ENCODE measurements around the gene SLC35A2.

The SLC35A2 gene

DNA sequence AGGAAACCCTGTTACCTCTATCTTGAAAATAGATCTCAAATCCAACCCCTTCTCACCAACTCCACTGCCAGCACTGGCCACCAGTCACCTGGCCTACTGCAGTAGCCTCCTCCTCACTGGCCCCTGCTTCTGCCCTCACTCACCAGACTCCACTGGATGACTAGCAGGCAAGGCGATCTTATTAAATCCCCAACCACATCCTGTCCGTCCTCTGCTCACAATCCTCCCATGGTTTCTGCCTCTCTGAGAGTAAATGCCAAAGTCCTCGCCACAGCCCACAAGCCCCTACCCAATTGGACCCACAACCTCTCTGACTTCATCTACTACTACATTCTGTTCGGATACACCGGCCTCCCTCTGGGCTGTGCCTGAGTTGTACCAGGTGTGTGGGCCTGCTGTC is 12.8 kb upstream of the SLC35A2 start:
- no peak overlapping the region for H3K4me2 ChIP-seq (ENCODE audit: insufficient read depth, low read length, poor library complexity, severe bottlenecking)
- H3K4me3 ChIP-seq (ENCODE audit: low read length in 2 of 2), result no peak overlapping the region
- H2BK5ac ChIP-seq (ENCODE audit: low read length), result no peak overlapping the region
- H3K79me1 ChIP-seq (ENCODE audit: low read depth, low read length), result peaks cover 4% of the 10 kb centered on the region
- H3K27me3 ChIP-seq (ENCODE audit: control insufficient read depth in 3 of 3, insufficient read depth in 3 of 3, low read depth in 1 of 3, low read length in 3 of 3), result no peaks in the 10 kb centered on the region
- H3K36me3 ChIP-seq (replicated peaks in 1 of 2; ENCODE audit: control insufficient read depth in 2 of 2, insufficient read depth in 2 of 2, low read length in 2 of 2), result peaks cover 25 to 44% of the 10 kb centered on the region in 2 donors
- H3K27ac ChIP-seq (replicated peaks; ENCODE audit: low read length), result no peak overlapping the region
- no peak overlapping the region for H2AFZ ChIP-seq (ENCODE audit: low read length)
- no peak overlapping the region for H3K9ac ChIP-seq (ENCODE audit: low read depth, low read length, poor library complexity)
- H3K14ac ChIP-seq (ENCODE audit: low read length), result no peak overlapping the region
- H3K4ac ChIP-seq (ENCODE audit: low read length), result no peak overlapping the region
- H2BK120ac ChIP-seq (ENCODE audit: low read depth, low read length), result no peak overlapping the region
- H3K4me1 ChIP-seq (ENCODE audit: control insufficient read depth in 2 of 2, insufficient read depth in 1 of 2, low read depth in 1 of 2, low read length in 2 of 2), result peaks cover 6 to 14% of the 10 kb centered on the region in 2 donors
- no peak overlapping the region for H3K18ac ChIP-seq (ENCODE audit: low read length)
- no peak for DNase-seq (ENCODE audit: low spot score)
- no peak overlapping the region for H3K23ac ChIP-seq (ENCODE audit: low read depth, low read length, poor library complexity)
- no peak overlapping the region for H2AK5ac ChIP-seq (ENCODE audit: low read depth, low read length)
- no peak overlapping the region for H4K91ac ChIP-seq (ENCODE audit: low read depth, low read length, poor library complexity)
- no CpG with 5 or more reads among the region's 5 CpGs for WGBS, 2 donors (ENCODE audit: extremely low coverage in 2 of 2, insufficient read length in 2 of 2, insufficient replicate concordance in 1 of 2)
- H4K8ac ChIP-seq (ENCODE audit: low read depth, low read length), result no peak overlapping the region
- no peak overlapping the region for H2BK12ac ChIP-seq (ENCODE audit: low read length)
- H3K9me3 ChIP-seq (replicated peaks in 1 of 2; ENCODE audit: control insufficient read depth in 2 of 2, insufficient read depth in 1 of 2, low read depth in 1 of 2, low read length in 2 of 2), result no peaks in the 10 kb centered on the region
- H2BK15ac ChIP-seq (ENCODE audit: low read length), result no peak overlapping the region

DNA sequence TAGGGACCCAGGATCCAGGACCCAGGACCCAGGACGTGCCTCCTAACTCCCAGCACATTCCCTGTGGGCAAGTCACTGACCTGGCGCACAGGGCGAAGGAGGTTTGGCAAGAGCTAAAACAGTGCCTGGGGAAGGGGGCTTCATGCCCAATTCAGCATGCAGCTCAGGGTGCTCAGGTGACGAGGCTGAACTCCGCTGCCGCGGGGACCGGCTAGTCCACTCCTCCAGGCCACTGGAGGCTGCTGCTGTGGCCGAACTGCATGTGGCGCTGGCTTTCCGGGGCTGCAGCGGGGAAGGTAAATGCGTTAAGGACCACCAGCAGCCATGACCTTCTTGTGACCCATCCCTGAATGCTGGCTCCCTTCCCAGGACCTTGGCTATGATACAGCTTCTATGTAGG is 12.3 kb upstream of the SLC35A2 start:
- H2AK5ac ChIP-seq (ENCODE audit: low read depth, low read length), result no peak overlapping the region
- no peak overlapping the region for H3K23ac ChIP-seq (ENCODE audit: low read depth, low read length, poor library complexity)
- no peaks in the 10 kb centered on the region for H3K27me3 ChIP-seq (ENCODE audit: control insufficient read depth in 3 of 3, insufficient read depth in 3 of 3, low read depth in 1 of 3, low read length in 3 of 3)
- no peak overlapping the region for H3K4me2 ChIP-seq (ENCODE audit: insufficient read depth, low read length, poor library complexity, severe bottlenecking)
- H3K4ac ChIP-seq (ENCODE audit: low read length), result no peak overlapping the region
- H3K79me1 ChIP-seq (ENCODE audit: low read depth, low read length), result peaks cover 4% of the 10 kb centered on the region
- no peak overlapping the region for H2BK5ac ChIP-seq (ENCODE audit: low read length)
- H3K4me1 ChIP-seq (ENCODE audit: control insufficient read depth in 2 of 2, insufficient read depth in 1 of 2, low read depth in 1 of 2, low read length in 2 of 2), result peaks cover 6 to 14% of the 10 kb centered on the region in 2 donors
- H3K18ac ChIP-seq (ENCODE audit: low read length), result no peak overlapping the region
- no peak overlapping the region for H3K4me3 ChIP-seq (ENCODE audit: low read length in 2 of 2)
- H4K91ac ChIP-seq (ENCODE audit: low read depth, low read length, poor library complexity), result no peak overlapping the region
- no peak overlapping the region for H2BK120ac ChIP-seq (ENCODE audit: low read depth, low read length)
- WGBS, 2 donors (ENCODE audit: extremely low coverage in 2 of 2, insufficient read length in 2 of 2, insufficient replicate concordance in 1 of 2), result no CpG with 5 or more reads among the region's 13 CpGs
- no peak overlapping the region for H3K27ac ChIP-seq (replicated peaks; ENCODE audit: low read length)
- DNase-seq (ENCODE audit: low spot score), result no peak
- no peak overlapping the region for H2AFZ ChIP-seq (ENCODE audit: low read length)
- no peak overlapping the region for H3K9ac ChIP-seq (ENCODE audit: low read depth, low read length, poor library complexity)
- H4K8ac ChIP-seq (ENCODE audit: low read depth, low read length), result no peak overlapping the region
- no peak overlapping the region for H2BK12ac ChIP-seq (ENCODE audit: low read length)
- peaks cover 25 to 44% of the 10 kb centered on the region in 2 donors for H3K36me3 ChIP-seq (replicated peaks in 1 of 2; ENCODE audit: control insufficient read depth in 2 of 2, insufficient read depth in 2 of 2, low read length in 2 of 2)
- no peak overlapping the region for H3K14ac ChIP-seq (ENCODE audit: low read length)
- H2BK15ac ChIP-seq (ENCODE audit: low read length), result no peak overlapping the region
- no peaks in the 10 kb centered on the region for H3K9me3 ChIP-seq (replicated peaks in 1 of 2; ENCODE audit: control insufficient read depth in 2 of 2, insufficient read depth in 1 of 2, low read depth in 1 of 2, low read length in 2 of 2)

DNA sequence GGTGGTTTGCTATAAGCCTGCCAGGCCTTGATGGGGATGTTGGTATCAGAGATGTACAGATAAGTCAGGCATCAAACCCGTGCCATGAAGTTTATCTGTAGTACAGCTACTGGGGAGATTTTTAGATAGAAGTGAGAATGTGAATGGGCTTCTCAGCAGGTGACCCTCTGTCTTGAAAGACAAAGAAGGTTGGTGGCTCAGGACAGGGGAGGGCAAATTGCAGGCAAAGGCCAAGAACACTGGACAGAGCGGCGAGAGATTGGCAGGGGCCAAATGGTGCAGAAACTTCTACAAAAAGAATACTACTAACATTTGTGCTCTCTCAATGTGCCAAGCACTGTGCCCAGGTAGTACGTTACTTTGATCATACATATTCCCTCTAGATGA is 9.3 kb upstream of the SLC35A2 start:
- Histone ChIP-seq H3K14ac (ENCODE audit: low read length) (no peak overlapping the region), H3K4me1 (ENCODE audit: control insufficient read depth in 2 of 2, insufficient read depth in 1 of 2, low read depth in 1 of 2, low read length in 2 of 2) (peaks cover 8 to 11% of the 10 kb centered on the region in 2 donors), H3K4me3 (ENCODE audit: low read length in 2 of 2) (no peak overlapping the region), H3K27ac (replicated peaks; ENCODE audit: low read length) (no peak overlapping the region), H2BK15ac (ENCODE audit: low read length) (no peak overlapping the region), H2BK120ac (ENCODE audit: low read depth, low read length) (no peak overlapping the region), H3K4me2 (ENCODE audit: insufficient read depth, low read length, poor library complexity, severe bottlenecking) (no peak overlapping the region), H2AFZ (ENCODE audit: low read length) (no peak overlapping the region), H3K79me1 (ENCODE audit: low read depth, low read length) (peaks cover 4% of the 10 kb centered on the region), H3K18ac (ENCODE audit: low read length) (no peak overlapping the region), H3K36me3 (replicated peaks in 1 of 2; ENCODE audit: control insufficient read depth in 2 of 2, insufficient read depth in 2 of 2, low read length in 2 of 2) (peaks cover 22 to 25% of the 10 kb centered on the region in 2 donors), H2AK5ac (ENCODE audit: low read depth, low read length) (no peak overlapping the region), H2BK12ac (ENCODE audit: low read length) (no peak overlapping the region), H3K9me3 (replicated peaks in 1 of 2; ENCODE audit: control insufficient read depth in 2 of 2, insufficient read depth in 1 of 2, low read depth in 1 of 2, low read length in 2 of 2) (no peaks in the 10 kb centered on the region), H3K27me3 (ENCODE audit: control insufficient read depth in 3 of 3, insufficient read depth in 3 of 3, low read depth in 1 of 3, low read length in 3 of 3) (no peaks in the 10 kb centered on the region), H3K4ac (ENCODE audit: low read length) (no peak overlapping the region), H3K23ac (ENCODE audit: low read depth, low read length, poor library complexity) (no peak overlapping the region), H2BK5ac (ENCODE audit: low read length) (no peak overlapping the region), H4K91ac (ENCODE audit: low read depth, low read length, poor library complexity) (no peak overlapping the region), H3K9ac (ENCODE audit: low read depth, low read length, poor library complexity) (no peak overlapping the region), H4K8ac (ENCODE audit: low read depth, low read length) (no peak overlapping the region)
- no peak for DNase-seq (ENCODE audit: low spot score)
- WGBS, 2 donors (ENCODE audit: extremely low coverage in 2 of 2, insufficient read length in 2 of 2, insufficient replicate concordance in 1 of 2), result no CpG with 5 or more reads among the region's 4 CpGs

DNA sequence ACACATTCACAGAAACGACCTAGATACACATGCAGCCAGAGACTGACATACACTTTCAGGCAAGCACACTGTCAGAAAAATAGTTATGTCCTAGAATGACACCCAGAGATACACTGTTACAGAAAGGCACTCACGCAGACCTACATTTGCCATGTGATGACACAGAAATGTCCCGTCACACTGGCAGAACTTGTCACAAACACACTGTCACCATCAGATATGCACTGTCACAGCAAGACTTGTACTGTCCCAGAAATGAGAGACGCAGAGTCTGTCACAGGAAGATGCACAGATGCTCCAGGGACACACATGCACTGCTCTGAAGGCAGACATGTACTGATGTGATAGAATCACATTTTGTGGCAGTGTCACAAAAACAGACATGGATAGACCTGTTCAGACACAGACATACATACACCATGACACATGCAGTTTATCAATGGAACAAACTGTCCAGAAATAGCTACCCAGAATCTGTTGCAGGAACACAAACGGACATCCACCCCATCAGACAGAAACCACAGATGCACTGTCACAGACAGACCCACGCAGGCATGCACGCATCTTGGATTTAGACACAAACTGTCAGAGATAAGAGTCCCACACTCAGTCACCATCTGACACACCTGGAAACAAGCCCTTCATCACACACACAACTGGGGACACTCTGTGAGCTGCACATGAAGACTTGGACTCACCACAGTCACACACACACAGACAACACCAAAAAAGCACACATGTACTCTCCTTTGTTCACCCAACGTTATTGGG is 8.7 kb upstream of the SLC35A2 start:
- Histone ChIP-seq H3K4me3 (ENCODE audit: low read length in 2 of 2) (peak overlapping the region in 1 of 2 donors; percentile 57), H3K36me3 (replicated peaks in 1 of 2; ENCODE audit: control insufficient read depth in 2 of 2, insufficient read depth in 2 of 2, low read length in 2 of 2) (peaks cover 17 to 19% of the 10 kb centered on the region in 2 donors), H3K4me2 (ENCODE audit: insufficient read depth, low read length, poor library complexity, severe bottlenecking) (no peak overlapping the region), H2BK12ac (ENCODE audit: low read length) (no peak overlapping the region), H3K9me3 (replicated peaks in 1 of 2; ENCODE audit: control insufficient read depth in 2 of 2, insufficient read depth in 1 of 2, low read depth in 1 of 2, low read length in 2 of 2) (no peaks in the 10 kb centered on the region), H2BK120ac (ENCODE audit: low read depth, low read length) (no peak overlapping the region), H3K4me1 (ENCODE audit: control insufficient read depth in 2 of 2, insufficient read depth in 1 of 2, low read depth in 1 of 2, low read length in 2 of 2) (peaks cover 8 to 11% of the 10 kb centered on the region in 2 donors), H2AFZ (ENCODE audit: low read length) (no peak overlapping the region), H3K14ac (ENCODE audit: low read length) (no peak overlapping the region), H3K27me3 (ENCODE audit: control insufficient read depth in 3 of 3, insufficient read depth in 3 of 3, low read depth in 1 of 3, low read length in 3 of 3) (no peaks in the 10 kb centered on the region), H3K79me1 (ENCODE audit: low read depth, low read length) (peaks cover 4% of the 10 kb centered on the region), H2BK5ac (ENCODE audit: low read length) (no peak overlapping the region), H3K23ac (ENCODE audit: low read depth, low read length, poor library complexity) (no peak overlapping the region), H3K18ac (ENCODE audit: low read length) (no peak overlapping the region), H4K8ac (ENCODE audit: low read depth, low read length) (no peak overlapping the region), H3K4ac (ENCODE audit: low read length) (no peak overlapping the region), H4K91ac (ENCODE audit: low read depth, low read length, poor library complexity) (no peak overlapping the region), H2AK5ac (ENCODE audit: low read depth, low read length) (no peak overlapping the region), H2BK15ac (ENCODE audit: low read length) (no peak overlapping the region), H3K9ac (ENCODE audit: low read depth, low read length, poor library complexity) (peak overlapping the region; percentile 22), H3K27ac (replicated peaks; ENCODE audit: low read length) (no peak overlapping the region)
- DNase-seq (ENCODE audit: low spot score), result no peak
- no CpG with 5 or more reads among the region's 8 CpGs for WGBS, 2 donors (ENCODE audit: extremely low coverage in 2 of 2, insufficient read length in 2 of 2, insufficient replicate concordance in 1 of 2)
